Esophagus muscularis mucosa (tissue), 4 donors: Measurements from ENCODE around the gene GLG1.
"Not testable (repeated sequence)": the region's sequence is repeated elsewhere in the genome, so short reads cannot be mapped to it uniquely, and the experiment has no call there.

Source experiments
- CTCF ChIP-seq, 3 experiments: fragments of 200-600 bp in 2 of 3; fragments of 450-650 bp in 1 of 3; sonication (generic) in 2 of 3; IDR thresholded peaks; one replicate each; pipeline ENCODE4 v1.5.1; 2017 to 2019; ENCODE audit warnings: antibody characterized with exemption in 3 of 3, mild to moderate bottlenecking in 2 of 3, moderate library complexity in 1 of 3
- EP300 ChIP-seq: sonication (generic); formaldehyde crosslinking; IDR thresholded peaks from one replicate; pipeline ENCODE4 v1.6.1; 2017; ENCODE audit warnings: antibody characterized with exemption
- POLR2A ChIP-seq: fragments of 450-650 bp; IDR thresholded peaks from one replicate; pipeline ENCODE4 v1.6.1; 2017; ENCODE audit warnings: antibody characterized with exemption, moderate library complexity, mild to moderate bottlenecking, low read depth
- POLR2AphosphoS5 ChIP-seq, 2 donors: sonication (generic); formaldehyde crosslinking; IDR thresholded peaks; one replicate each; pipeline ENCODE4 v1.6.1; 2017; ENCODE audit warnings: antibody characterized with exemption in 2 of 2

DNA sequence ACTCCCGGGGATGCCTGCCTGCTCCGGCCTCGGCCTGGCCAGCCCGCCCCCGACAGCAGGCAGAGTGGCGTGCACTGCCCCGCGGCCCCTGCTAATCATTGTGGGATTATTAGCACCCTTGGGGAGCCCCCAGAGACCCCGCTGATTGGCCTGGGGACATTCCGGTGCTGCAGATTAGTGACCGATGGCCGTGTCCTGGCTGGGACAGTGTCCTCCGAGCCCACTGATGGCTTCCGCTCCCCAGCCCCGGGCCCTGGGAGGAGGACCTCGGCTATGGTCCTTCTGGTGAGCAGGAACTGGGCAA, 185.5 kb downstream of the GLG1 start:
- not testable (repeated sequence) for TF ChIP-seq CTCF (IDR thresholded peaks at IDR 0.05); POLR2A; POLR2AphosphoS5 (IDR thresholded peaks at IDR 0.05); EP300
